Glomerular visceral epithelial cell (primary cell): ENCODE measurements around the gene GABARAPL2.
"Not testable (repeated sequence)": the region's sequence is repeated elsewhere in the genome, so short reads cannot be mapped to it uniquely, and the experiment has no call there.

Source experiments
- DNase-seq: peaks from one replicate; pipeline ENCODE4 v3.0.0-alpha.2; 2016; ENCODE audit errors: extremely low spot score

GABARAPL2 gene, protein sequence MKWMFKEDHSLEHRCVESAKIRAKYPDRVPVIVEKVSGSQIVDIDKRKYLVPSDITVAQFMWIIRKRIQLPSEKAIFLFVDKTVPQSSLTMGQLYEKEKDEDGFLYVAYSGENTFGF

DNA sequence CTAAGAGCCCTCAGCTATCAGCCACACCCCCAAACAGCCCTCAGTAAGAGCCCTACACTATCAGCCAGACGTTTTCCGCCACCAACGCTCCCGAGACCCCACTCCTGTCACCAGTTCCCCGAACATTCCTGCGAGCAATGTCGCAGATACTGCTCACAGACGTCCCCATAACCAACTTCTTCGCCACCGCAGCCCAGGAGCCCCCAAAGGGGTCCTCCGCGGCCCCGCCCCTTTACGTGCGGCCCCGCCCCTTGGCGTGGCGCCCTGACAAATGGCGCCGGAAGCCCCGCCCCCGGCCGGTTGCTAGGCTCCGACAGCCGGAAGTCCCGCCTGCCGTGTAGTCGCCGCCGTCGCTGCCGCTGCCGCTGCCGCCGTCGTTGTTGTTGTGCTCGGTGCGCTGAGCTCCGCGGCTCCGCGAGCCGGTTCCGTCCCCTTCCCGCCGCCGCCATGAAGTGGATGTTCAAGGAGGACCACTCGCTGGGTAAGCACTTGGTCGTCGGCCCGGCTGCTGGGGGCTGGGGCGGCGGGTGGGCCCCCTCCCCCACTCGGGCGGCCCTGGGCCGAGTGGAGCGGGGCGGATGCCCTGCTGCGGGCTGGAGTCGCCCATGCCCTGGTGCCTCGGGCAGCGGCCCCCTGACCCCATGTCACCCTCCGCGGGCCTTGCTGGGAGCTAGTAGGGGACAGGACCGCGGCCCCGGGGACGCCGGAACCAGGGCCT lies at the start of gene GABARAPL2:
Gene GABARAPL2 (plus strand): TSS at position 340 of the 718 bp plus-strand sequence. CDS start 108 bp downstream, at position 448.
- DNase-seq = peak; percentile 78

DNA sequence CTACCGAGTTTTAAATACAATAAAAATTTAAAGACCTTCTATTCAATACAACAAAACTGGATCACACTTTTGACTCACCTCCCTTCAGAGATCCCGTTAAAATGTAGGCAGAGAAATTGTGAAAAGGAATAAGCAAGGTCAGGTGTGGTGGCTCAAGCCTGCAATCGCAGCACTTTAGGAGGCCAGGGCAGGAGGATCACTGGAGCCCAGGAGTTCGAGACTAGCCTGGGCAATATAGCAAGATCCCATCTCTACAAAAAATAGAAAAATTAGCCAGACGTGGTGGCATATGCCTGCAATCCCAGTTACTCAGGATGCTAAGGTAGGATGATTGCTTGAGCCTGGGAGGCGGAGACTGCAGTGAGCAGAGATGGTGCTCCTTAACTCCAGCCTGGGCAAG lies 47.0 kb upstream of the GABARAPL2 start:
- no peak for DNase-seq

DNA sequence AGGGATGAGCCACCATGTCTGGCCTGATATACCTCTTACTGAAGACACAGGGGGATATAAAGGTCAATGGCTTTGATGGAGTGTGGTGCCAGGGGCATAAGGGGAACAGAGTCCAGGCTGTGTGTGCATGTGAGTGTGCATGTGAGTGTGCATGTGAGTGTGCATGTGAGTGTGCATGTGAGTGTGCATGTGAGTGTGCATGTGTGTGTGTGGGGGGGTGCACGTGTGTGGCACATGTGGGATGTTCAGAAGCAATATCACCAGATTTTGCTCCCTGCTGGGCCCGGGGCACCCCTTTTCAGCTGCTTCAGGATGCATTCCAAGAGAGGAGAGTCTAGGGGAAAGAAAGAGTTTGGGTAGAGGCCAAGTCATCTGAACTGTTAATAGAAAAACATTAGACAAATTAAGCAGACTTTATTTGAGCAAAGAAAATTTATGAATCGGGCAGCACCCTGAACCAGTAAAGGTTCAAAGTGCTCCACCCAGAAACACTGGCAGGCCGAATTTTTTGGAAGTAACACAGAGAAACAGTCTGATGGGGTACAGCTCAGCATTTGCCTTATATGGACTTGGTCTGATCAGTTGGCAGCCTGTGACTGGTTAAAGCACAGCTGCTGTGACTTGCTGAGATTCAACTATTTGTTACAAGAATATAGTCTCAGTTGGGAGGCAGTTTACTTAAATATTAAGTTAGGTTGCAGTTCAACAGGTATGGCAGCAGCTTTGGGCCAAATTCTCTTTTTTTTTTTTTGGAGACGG lies 40.0 kb upstream of the GABARAPL2 start:
- no peak for DNase-seq

DNA sequence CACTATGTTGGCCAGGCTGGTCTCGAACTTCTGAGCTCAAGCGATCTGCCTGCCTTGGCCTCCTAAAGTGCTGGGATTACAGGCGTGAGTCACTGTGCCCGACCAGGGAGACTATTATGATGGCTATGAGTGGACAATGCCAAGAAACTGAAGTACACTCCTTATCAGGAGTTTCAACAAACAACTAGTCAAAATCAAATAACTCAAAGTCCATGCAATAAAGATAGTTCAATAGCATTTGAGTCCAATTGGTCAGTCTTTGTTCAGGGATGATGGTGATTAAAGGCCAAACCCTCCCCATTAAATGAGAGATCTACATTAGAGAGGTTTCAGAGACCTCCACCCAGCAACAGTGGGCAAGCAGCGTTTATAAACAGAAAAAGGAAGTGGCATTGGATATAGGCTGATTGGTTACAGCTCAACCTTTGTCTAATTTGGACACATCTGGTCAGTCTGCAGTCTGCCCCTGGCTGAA lies 38.3 kb upstream of the GABARAPL2 start:
- DNase-seq = no peak

DNA sequence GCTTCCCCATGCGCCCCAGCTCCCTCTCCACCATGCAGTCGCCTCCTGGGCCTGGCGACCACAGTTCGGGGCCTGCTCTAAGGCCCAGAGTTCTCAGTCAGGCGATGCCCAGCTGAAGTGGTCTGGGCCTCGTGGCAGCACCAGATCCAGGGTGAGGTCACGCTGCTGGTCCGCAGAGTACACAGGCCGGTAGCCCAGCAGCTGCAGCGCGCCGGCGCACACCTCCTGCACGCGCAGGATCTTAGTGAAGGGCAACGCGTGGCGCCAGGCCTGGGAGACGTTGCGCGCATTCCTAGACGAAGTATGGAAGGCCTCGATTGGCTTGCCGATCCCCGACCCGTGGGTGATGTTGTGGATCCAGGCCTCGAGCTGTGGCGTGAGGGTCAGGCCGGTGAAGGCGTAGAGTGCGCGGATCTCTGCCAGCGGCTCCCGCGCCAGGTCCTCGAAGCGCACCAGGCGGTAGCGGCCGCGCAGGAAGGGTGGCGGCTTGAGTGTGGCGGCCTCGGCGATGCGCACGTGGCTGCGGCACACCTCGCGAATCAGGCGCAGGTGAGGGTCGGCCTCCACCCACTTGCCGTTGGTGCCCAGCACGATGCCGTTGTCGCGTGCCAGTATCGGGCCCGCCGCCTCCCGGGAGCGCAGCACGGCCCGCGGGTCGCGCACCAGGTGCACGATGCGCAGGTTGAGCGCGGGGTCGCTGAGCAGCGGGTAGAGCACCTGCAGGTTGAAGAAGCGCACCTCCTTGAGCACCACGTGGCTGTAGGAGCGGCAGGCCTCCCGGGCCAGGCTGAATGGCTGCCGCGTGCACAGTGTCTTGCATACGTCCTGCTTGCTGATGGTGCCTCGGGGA lies 36.9 kb upstream of the GABARAPL2 start:
- no peak for DNase-seq

DNA sequence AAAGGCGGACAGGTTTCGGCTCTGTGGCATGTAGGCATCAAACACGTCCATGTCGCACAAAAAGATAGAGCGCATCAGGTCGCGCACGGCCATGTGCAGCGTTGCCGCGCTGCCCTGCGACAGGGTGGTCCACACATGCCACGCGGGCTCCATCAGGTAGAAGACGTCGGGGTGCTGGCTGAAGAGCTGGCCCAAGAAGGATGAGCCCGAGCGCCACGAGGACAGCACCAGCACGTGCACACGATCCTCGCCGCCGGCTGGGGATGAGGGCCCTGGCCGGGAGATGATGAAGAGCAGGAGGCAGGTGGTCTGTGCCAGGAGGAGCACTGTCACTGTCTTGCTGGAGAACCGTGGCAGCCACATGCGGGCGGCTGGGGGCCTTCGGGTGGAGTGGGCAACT lies 36.2 kb upstream of the GABARAPL2 start:
- no peak for DNase-seq

DNA sequence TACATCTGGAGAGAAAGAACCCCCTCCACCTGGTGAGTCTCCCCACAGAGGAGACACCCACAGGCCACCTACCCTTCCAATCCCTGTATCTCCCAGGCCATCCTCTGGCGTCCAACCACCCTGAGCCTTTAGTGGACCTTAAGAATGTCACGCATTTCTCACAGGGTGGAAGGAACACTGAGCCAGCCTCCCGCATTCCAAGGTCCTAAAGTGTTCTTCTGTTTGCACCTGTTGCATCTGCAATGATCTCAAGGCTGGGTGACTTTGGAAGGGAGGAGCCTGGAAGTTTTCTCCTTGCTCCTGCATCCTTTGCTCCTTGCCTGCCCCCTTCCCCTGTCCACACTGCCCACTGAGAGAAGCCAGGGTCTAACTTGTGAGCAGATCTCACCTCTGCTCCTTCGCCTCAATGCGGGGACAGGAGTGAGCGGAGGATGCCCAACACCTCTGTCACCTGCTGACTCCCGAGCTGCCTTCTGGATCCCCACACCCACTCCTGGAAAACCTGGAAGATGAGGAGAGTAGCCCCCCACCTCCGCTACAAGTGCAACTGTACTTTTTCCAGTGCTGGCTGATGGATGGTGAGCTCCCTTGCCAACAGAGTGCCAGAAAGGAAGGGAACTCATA lies 33.9 kb upstream of the GABARAPL2 start:
- no peak for DNase-seq

DNA sequence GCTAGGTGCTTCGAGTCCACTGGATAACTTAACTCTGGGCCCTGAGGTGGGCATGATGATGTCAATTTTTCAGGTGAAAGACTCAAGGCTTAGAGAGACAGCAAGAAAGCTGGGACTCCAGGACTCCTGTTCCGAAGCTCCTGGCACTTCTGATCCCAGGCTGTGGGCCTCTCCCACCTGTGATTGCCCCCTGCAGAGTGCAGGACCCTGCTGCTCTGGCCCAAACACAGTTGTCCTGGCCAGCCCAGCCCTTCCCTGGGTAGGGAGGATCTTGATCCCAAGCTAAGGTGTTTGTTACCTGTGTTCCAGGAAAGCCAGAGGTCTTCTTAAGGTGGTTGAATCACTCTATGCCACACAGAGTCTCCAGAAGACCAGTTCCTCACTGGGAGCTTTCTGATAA lies 33.4 kb upstream of the GABARAPL2 start:
- DNase-seq = no peak

DNA sequence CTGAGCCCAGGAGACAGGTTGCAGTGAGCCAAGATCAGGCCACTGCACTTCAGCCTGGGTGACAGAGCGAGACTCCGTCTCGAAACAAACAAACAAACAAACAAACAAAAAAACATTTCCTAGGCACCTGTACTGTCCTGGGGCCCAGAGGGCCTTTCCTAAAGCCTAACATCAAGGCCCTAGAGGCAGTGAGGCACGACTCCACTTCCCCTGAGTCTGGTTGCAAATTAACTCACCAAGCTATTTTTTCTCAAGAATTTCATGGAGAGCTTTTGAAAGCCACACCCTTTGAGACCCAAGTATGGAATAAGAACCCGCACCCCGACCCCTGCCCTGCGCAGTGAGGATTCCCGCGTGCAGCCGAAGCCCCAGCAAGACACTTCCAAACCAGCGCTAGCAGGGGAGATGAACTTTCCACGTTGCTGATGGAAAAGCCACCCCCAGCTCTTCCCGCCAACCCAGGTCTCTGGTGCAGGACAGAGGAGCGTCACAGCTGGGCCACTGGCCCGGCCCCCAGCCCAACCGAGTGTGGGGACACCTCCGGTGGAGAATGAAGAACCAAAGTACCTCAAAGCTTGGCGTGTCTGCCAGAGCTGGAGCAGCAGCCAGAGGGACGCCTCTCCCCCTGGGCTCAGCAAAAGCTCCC lies 31.5 kb upstream of the GABARAPL2 start:
- DNase-seq = no peak

DNA sequence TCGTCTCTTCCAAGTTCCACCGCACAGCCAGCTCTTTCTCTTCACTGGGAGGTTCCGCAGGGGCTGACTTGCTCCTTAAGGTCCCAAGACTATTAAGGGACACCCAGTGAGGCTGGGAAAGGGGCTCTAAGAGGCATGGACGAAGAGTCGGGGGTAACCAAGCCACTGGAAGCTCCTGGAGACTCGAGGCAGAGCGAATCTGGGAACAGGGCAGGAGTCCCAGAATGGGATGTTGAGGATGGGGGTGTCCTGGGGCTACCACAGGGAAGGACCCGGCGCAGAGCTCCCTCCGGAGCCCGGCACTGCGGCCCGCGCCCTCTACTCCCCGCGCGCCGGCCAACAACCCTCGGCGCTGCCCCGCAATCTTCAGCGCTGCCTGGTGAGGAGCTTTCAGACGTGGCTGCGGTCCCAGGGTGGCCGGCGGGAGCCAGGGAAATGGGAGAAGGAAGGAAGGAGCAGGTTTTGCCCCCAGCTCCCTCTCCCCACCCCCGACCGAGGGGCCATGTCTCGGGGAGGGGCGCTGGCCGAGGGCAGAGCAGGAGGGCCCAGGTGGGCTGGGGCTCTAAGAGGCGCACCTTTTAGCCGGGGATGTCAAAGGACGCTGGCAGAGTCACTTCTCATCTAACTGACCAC lies 30.9 kb upstream of the GABARAPL2 start:
- no peak for DNase-seq

DNA sequence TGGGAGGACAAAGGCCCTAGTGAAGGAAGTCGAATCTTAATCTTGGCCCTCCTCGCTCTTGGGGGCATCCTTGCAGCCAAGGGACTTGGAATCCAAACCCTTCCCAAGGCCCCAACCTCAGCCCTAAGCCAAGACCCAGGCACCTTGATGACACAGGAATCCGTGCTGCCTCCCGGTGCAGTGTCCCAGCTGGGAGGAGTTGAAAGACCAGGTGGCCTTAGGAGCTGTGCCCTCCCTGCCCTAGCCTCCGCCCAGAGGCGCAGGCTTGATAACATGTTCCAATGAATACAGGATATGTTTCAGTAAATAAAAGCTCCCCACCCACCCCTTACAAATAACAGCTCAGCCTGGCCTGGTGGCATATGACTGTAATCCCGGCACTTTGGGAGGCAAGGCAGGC lies 30.3 kb upstream of the GABARAPL2 start, which contains the start of gene CHST5:
Gene CHST5 (minus strand): TSS at position 208 of the 400 bp plus-strand sequence. CDS start 5,724 bp downstream, outside the sequence.
- no peak for DNase-seq

DNA sequence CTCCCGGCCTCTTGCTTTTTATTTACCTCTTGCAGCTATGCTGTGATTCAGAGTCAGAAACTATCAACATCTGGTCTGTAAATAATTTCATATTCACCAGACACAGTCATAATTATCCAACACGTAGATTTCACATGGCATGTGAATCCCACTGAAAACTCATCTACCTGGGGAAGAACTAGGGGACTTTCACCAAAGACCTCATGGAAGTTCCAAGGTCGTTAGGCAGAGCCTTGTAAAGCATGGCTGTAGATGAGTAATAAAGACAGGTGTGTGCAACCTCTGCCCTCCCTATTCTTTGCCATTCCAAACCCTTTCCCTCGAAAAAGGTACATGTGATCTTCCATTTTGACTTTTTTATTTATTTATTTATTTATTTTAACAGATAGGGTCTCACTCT lies 28.4 kb upstream of the GABARAPL2 start:
- no peak for DNase-seq

DNA sequence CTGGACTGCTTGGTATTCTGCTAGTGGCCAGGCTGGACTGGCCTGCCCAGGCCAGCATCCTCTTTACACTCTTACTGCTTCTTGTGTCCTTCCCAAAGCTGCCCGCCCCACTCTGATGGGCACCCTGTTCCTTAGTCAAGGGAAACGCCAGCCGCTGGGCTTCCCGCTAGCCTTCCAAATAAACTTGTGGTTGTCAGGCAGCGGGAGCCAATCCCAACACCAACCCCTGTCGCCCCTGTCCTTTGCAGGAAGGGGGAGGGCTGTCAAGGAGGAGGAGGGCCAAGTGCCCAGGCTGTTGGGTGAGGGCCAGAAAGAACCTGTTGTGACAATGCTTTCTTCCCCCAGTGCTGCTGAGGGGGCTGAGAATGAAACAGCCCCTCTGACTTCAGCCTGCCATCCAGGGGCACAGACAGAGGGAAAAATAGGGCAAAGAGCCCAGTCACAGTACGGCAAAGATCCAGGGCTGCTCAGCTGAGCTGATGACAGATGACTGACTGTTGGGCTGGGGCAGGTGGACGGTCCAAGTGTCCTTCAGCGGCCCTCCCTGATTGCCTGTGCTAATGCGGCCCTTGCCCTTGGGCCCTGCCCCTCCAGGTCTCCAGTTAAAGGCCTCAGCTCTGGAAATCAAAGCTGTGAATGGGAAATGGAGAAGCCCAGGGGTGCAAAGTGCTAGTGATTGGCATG lies 27.2 kb upstream of the GABARAPL2 start:
- DNase-seq = not testable (repeated sequence)

DNA sequence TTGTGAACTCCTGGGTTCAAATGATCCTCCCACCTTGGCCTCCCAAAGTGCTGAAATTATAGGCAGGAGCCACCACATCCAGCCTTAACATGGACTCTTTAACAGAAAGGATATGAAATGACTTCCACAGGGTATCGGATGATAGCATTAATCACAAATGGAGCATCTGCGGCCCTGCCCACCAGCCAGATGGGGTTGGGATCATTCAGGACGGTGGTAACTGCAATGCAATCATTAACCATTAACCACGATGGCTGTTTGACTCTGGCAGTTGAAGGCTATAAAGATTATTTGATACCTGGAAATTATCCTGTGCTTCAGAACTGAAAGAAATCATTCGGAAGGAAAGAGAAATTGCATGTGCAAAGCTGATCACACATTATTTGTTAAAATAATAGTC lies 24.9 kb upstream of the GABARAPL2 start:
- no peak for DNase-seq

DNA sequence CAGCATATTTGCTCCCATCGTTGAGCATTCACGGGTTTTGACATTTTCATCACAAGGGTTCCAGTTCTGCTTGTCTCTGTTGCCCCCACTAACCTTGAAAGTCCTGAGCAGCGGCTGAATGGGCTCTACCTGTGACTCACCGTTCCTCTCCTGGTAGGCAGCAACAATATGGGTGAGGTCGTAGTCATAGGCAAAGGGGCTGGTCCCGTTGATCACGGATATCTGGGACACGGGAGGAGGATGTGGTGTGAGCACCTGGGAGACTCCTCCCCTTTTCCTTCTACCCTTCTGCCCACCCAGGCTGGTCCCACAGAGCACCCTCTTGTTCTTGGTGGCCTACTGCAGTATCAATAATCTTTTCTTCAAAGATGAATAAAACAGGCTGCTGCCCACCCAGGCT lies 23.7 kb upstream of the GABARAPL2 start:
- DNase-seq = not testable (repeated sequence)

DNA sequence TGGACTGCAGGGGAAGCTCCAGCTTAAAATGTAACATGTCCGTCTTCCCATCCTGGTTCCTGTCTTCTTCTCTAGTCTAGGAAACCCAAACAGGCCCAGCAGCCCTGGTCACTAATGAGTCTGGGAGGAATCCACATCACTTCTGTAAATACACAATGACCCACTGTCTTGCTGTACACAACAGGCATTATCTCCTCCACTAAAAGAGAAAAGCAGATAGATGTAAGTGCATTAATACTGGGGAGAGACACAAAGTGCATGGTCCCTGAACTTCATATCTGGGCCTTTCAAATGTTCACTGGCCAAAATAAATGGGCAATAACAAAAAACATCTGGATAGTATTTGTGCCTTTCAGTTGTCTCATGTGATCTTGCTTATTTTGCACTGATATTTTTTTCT lies 20.3 kb upstream of the GABARAPL2 start:
- not testable (repeated sequence) for DNase-seq

DNA sequence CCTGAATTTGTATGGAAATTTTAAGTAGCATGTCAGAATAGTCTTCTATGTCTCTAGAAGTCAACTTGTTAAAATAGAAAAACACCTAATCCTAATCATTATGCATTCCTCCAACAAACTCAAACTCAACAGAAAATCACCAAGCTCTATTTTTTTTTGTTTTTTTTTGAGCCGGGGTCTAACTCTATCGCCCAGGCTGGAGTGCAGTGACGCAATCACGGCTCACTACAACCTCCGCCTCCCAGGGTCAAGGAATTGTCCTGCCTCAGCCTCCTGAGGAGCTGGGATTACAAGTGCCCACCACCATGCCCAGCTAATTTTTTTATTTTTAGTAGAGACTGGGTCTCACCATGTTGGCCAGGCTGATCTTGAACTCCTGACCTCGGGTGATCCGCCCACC lies 19.9 kb upstream of the GABARAPL2 start:
- DNase-seq = no peak

DNA sequence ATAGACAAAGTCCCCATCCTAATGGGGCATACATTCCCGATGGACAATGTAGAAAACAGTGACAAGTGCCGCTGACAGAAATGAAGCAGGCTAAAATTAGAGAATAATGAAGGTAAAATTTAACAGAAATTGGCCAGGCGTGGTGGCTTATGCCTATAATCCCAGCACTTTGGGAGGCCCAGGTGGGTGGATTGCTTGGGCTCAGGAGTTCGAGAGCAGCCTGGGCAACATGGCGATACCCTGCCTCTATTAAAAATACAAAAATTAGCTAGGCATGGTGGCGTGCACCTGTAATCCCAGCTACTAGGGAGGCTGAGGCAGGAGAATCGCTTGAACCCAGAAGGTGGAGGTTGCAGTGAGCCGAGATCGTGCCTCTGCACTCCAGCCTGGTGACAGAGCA lies 17.7 kb upstream of the GABARAPL2 start:
- not testable (repeated sequence) for DNase-seq

DNA sequence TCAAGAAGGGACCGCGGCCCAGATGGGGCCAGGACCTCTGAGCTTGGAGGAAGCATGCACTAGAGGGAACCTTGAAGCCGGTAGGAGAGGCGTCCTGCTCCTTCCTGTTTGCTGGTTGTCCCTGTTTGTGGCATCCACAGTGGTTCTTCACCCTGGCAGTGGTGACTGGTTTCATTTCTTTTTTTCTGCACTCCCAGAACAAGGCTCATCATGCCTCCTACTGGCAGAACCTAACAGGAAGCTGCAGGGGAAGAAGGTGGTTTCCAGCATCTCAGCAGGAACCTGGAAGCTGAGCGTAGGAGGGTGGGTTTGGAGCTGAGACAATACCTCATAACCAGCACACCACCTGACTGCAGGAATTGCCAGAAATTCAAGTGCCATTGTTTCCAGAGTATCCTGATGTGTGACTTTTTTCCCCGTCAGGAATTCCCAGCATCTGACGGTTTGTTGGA lies 15.9 kb upstream of the GABARAPL2 start:
- peak; percentile 25 for DNase-seq

DNA sequence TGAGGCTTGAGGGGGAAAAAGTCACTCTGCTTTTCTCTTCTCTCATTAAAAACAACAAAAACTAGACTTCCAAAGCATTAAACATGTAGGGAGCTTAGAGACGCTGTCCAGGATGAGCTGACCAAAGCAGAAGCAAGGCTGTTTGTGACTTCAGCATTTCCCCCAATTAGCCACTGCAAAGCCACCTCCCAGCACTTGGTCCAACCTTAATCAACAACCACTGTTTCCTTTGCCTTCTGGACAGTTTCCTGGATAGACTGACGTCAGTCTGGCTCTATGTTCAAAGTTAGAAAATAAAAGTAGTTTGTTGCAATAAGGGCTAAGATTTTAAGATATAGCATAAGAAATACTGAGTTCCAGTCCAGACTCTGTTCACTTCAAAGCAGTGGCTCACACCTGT lies 13.2 kb upstream of the GABARAPL2 start:
- no peak for DNase-seq
